Osteoblast (primary cell): ENCODE measurements around the gene COPS2. TPM values are rescaled to one million over a fixed set of nuclear protein-coding genes. Genes with fewer than 3 reads are reported as not detected.

ENCODE experiments used
- DNase-seq: peaks from one replicate; pipeline ENCODE4 v3.0.0; 2011; ENCODE audit warnings: low spot score, mixed read lengths; ENCODE audit not compliant: insufficient read length; ENCODE audit errors: missing footprints
- H2AFZ ChIP-seq: 2 replicates; pipeline ENCODE4 v1.6.0; 2011; ENCODE audit warnings: mild to moderate bottlenecking, low read length
- H3K27ac ChIP-seq: 2 replicates; pipeline ENCODE4 v1.5.1; 2011; ENCODE audit warnings: mild to moderate bottlenecking, low read depth, low read length, moderate library complexity
- H3K27me3 ChIP-seq: 2 replicates; pipeline ENCODE4 v1.6.0; 2012; ENCODE audit warnings: mild to moderate bottlenecking, control low read depth, inconsistent platforms, low read length, moderate library complexity; ENCODE audit not compliant: insufficient read depth
- H3K36me3 ChIP-seq: 2 replicates; pipeline ENCODE4 v1.5.1; 2011; ENCODE audit warnings: mild to moderate bottlenecking, low read length, control low read depth, moderate library complexity; ENCODE audit not compliant: insufficient read depth
- H3K4me1 ChIP-seq: 2 replicates; pipeline ENCODE4 v1.5.1; 2011; ENCODE audit warnings: mild to moderate bottlenecking, low read length, control low read depth, moderate library complexity; ENCODE audit not compliant: insufficient read depth
- H3K4me2 ChIP-seq: 2 replicates; pipeline ENCODE4 v1.6.0; 2011; ENCODE audit warnings: mild to moderate bottlenecking, low read length; ENCODE audit not compliant: insufficient read depth
- H3K4me3 ChIP-seq: fragments of 200-600 bp; sonication (generic); 3 replicates; pipeline ENCODE4 v1.5.1; 2012; ENCODE audit warnings: mild to moderate bottlenecking, low read length, inconsistent platforms; ENCODE audit not compliant: insufficient read depth
- H3K79me2 ChIP-seq: 2 replicates; pipeline ENCODE4 v1.6.0; 2012; ENCODE audit warnings: mild to moderate bottlenecking, low read length, control low read depth, inconsistent platforms; ENCODE audit not compliant: insufficient read depth
- H3K9me3 ChIP-seq: 2 replicates; pipeline ENCODE4 v1.5.1; 2011; ENCODE audit warnings: low read depth, low read length, control low read depth
- H4K20me1 ChIP-seq: 2 replicates; pipeline ENCODE4 v1.6.0; 2012; ENCODE audit warnings: mild to moderate bottlenecking, low read length, control low read depth; ENCODE audit not compliant: insufficient read depth
- total RNA-seq: library from RNA; depleted of rRNA; stranded (reverse); fragments of >200 nt; gene quantifications from 2 replicates; pipeline ENCODE4 v1.2.3, GENCODE V29; 2012
- TF ChIP-seq, protein P1 (sequence below): IDR thresholded peaks from 2 replicates; pipeline ENCODE4 v1.5.1; 2011; ENCODE audit warnings: mild to moderate bottlenecking, low read depth, low read length, moderate library complexity; ENCODE audit errors: extremely low read depth

The COPS2 gene
- total RNA-seq, 1 donor, result 101 TPM

DNA sequence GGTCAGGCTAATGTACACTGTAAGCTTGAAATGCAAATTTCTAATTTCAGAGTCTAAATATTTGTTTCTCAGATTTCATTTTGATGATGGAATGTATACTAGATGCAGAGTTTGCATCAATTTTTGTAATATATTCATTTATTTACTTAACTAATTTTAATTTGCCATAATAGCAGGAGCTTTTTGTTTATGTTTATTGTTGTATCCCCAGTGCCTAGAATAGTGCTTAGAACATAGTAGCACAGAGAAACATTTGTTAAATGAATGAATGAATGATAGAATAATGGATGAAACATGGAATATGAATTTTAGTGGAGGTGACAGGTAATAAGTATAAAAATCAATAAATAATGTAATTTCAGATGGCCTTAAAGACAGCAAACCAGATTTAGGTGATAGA, 9.5 kb upstream of the COPS2 start:
- no peak overlapping the region for H3K4me2 ChIP-seq
- peaks cover 17% of the 10 kb centered on the region for H3K79me2 ChIP-seq
- H3K4me1 ChIP-seq, result peaks cover 4% of the 10 kb centered on the region
- TF ChIP-seq, protein P1, sequence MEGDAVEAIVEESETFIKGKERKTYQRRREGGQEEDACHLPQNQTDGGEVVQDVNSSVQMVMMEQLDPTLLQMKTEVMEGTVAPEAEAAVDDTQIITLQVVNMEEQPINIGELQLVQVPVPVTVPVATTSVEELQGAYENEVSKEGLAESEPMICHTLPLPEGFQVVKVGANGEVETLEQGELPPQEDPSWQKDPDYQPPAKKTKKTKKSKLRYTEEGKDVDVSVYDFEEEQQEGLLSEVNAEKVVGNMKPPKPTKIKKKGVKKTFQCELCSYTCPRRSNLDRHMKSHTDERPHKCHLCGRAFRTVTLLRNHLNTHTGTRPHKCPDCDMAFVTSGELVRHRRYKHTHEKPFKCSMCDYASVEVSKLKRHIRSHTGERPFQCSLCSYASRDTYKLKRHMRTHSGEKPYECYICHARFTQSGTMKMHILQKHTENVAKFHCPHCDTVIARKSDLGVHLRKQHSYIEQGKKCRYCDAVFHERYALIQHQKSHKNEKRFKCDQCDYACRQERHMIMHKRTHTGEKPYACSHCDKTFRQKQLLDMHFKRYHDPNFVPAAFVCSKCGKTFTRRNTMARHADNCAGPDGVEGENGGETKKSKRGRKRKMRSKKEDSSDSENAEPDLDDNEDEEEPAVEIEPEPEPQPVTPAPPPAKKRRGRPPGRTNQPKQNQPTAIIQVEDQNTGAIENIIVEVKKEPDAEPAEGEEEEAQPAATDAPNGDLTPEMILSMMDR, result no peak
- H3K4me3 ChIP-seq, result no peak overlapping the region
- no peaks in the 10 kb centered on the region for H4K20me1 ChIP-seq
- no peak for DNase-seq
- no peaks in the 10 kb centered on the region for H3K27me3 ChIP-seq
- peaks cover 7% of the 10 kb centered on the region for H3K36me3 ChIP-seq
- H3K9me3 ChIP-seq, result no peaks in the 10 kb centered on the region
- no peak overlapping the region for H3K27ac ChIP-seq
- no peak overlapping the region for H2AFZ ChIP-seq

DNA sequence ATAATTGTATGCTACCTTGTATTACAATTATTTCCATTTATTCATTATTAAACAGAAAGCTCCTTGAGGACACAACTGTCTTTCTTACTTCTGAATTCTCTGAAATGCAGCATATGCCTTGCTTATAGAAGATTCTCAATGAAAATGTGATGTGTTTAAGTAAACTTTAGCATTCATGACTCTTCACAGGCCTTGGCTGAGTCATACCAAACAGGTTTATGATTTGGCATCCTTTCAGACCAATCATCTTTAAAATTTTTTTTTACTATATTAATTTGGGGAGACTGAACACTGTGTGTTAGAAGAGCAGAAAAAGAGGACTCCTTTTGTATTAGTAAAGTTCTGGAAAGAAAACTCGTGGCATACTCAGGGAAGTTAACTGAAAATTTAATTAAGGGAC, 8.3 kb upstream of the COPS2 start:
- Histone ChIP-seq H3K4me2 (no peak overlapping the region), H3K79me2 (peaks cover 21% of the 10 kb centered on the region), H3K4me3 (no peak overlapping the region), H3K27me3 (no peaks in the 10 kb centered on the region), H2AFZ (no peak overlapping the region), H4K20me1 (no peaks in the 10 kb centered on the region), H3K4me1 (no peaks in the 10 kb centered on the region), H3K27ac (no peak overlapping the region), H3K9me3 (no peaks in the 10 kb centered on the region), H3K36me3 (peaks cover 7% of the 10 kb centered on the region)
- TF ChIP-seq, protein P1, result no peak
- no peak for DNase-seq

DNA sequence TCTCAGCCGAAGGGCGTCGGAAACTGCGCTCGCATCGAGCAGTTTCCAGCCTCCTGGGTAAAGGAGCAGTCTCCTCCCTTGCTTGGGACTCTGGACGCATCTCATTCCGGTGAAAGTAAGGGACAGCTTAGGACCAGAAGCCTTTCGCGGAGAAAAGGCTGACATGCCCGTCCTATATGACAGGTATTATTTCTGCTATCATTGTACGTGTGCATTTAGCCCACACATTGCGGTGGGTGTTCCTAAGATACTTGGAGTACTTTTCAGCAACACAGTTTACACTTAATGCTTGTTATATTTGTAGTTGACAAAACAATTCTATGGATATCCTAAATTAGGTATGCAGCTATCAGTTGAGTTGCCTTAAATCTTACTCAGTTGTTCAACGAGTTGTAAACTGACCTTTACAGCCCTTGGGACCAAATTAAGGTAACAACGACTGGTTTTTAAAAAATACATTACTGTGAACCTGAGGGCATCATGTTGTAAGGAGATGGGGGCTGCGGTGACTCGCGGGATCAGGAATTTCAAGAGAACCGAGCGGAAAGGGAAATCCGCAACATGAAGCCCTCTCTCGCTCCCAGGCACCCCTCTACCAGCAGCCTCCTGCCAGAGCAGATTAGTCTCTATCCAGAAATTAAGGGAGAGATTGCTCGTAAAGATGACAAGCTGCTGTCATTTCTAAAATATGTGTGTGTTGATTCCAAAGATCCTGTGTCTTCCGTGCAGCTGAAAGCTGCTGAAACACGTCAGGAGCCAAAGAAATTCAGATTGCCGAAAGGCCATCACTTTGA, 632 bp upstream of the COPS2 start:
- DNase-seq, result peak; percentile 36
- Histone ChIP-seq H3K79me2 (peaks cover 81% of the 10 kb centered on the region), H4K20me1 (peaks cover 13% of the 10 kb centered on the region), H3K36me3 (no peaks in the 10 kb centered on the region), H2AFZ (peak overlapping the region; percentile 93), H3K9me3 (no peaks in the 10 kb centered on the region), H3K4me2 (peak overlapping the region; percentile 87), H3K27me3 (no peaks in the 10 kb centered on the region), H3K4me1 (peaks cover 23% of the 10 kb centered on the region), H3K27ac (peak overlapping the region; percentile 97), H3K4me3 (peak overlapping the region; percentile 86)
- TF ChIP-seq, protein P1, result no peak

DNA sequence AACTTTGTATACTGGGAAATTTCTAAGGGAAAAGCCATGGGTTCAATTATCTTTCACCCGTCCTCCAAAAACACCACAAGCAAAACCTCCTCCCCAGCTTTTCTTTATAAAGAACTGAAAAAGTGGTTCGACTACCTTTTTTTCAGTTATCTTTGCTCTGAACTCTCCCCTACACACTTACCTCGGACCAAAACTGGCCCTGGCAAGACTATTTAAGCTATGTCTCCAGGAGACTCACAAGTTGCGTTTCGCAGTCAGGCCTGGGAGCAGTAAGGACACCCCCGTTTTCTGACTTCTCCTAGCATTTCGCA, 645 bp downstream of the COPS2 start:
- H3K36me3 ChIP-seq, result no peaks in the 10 kb centered on the region
- peak overlapping the region; percentile 97 for H3K27ac ChIP-seq
- peak overlapping the region; percentile 89 for H2AFZ ChIP-seq
- H3K79me2 ChIP-seq, result peaks cover 86% of the 10 kb centered on the region
- no peaks in the 10 kb centered on the region for H3K27me3 ChIP-seq
- H3K9me3 ChIP-seq, result no peaks in the 10 kb centered on the region
- no peak for DNase-seq
- TF ChIP-seq, protein P1, result no peak
- H3K4me1 ChIP-seq, result peaks cover 23% of the 10 kb centered on the region
- H3K4me2 ChIP-seq, result peak overlapping the region; percentile 87
- H3K4me3 ChIP-seq, result peak overlapping the region; percentile 86
- peaks cover 16% of the 10 kb centered on the region for H4K20me1 ChIP-seq
